HepG2 (cell line): Measurements from ENCODE around the gene FUT8. TPM values are rescaled to one million over a fixed set of nuclear protein-coding genes. Genes with fewer than 3 reads are reported as not detected.

Source experiments
- ATAC-seq: fragments of 200-7000 bp; cut with Tn5 transposase; 3 replicates; pipeline ENCODE4 v1.9.1; 2020; ENCODE audit warnings: mild to moderate bottlenecking, moderate library complexity
- Bru-seq: library from RNA; stranded (reverse); fragments of 400-500 nt; gene quantifications from one replicate; lab custom pipeline; 2021; lab: Mats Ljungman, UMichigan
- BruChase-seq, 2 experiments: library from RNA; stranded (reverse); fragments of 400-500 nt; gene quantifications; one replicate each; lab custom pipeline; 2021; lab: Mats Ljungman, UMichigan
- BruUV-seq: library from RNA; stranded (reverse); fragments of 400-500 nt; replicated peaks from 2 replicates; lab custom pipeline; 2021; lab: Mats Ljungman, UMichigan
- CTCF ChIA-PET: fragments of 300-600 bp; formaldehyde crosslinking; extraction: SDS; loops from one replicate; lab custom pipeline; 2021; ENCODE audit warnings: low total read pairs, inconsistent platforms, low intra/inter-chr PET ratio; lab: Yijun Ruan, JAX
- POLR2A ChIA-PET: fragments of 350-600 bp; sonication (Branson Sonifier 250); formaldehyde crosslinking; loops from one replicate; lab custom pipeline; 2020; ENCODE audit warnings: antibody characterized with exemption, inconsistent platforms; lab: Yijun Ruan, JAX
- DNase-seq: peaks from one replicate; pipeline ENCODE4 v3.0.0-alpha.2; 2015; ENCODE audit warnings: low spot score
- FAIRE-seq: peaks from 3 replicates; lab custom pipeline; 2011; peaks lifted over from hg19 to GRCh38; lab: Jason Lieb, UNC
- H2AFZ ChIP-seq: one replicate; pipeline ENCODE4 v1.6.1; 2011; ENCODE audit warnings: low read length, inconsistent platforms
- H3K27ac ChIP-seq: fragments of 300-600 bp; 3 replicates; pipeline ENCODE4 v1.8.0; 2011; ENCODE audit warnings: mixed run types, mild to moderate bottlenecking, mixed read lengths, low read length, inconsistent platforms; ENCODE audit not compliant: insufficient read depth; ENCODE audit errors: extremely low read length
- H3K27me3 ChIP-seq, 2 experiments: fragments of 200-600 bp in 1 of 2; 2 replicates in 1 of 2; 3 replicates in 1 of 2; pipeline versions ENCODE4 v1.6.0 to v1.8.0; 2011; ENCODE audit warnings: low read length in 2 of 2, mild to moderate bottlenecking in 2 of 2, moderate library complexity in 2 of 2, inconsistent platforms in 1 of 2; ENCODE audit not compliant: insufficient read depth in 2 of 2, control insufficient read depth in 1 of 2
- H3K36me3 ChIP-seq, 2 experiments: fragments of 200-600 bp in 1 of 2; replicated peaks in 1 of 2; 2 replicates in 1 of 2; 3 replicates in 1 of 2; pipeline versions ENCODE4 v1.5.1 to v1.8.0; 2011; ENCODE audit warnings: low read length in 2 of 2, inconsistent platforms in 1 of 2; ENCODE audit not compliant: insufficient read depth in 2 of 2, control insufficient read depth in 1 of 2
- H3K4me1 ChIP-seq: 2 replicates; pipeline ENCODE4 v1.5.1; 2012; ENCODE audit warnings: low read length, inconsistent platforms; ENCODE audit not compliant: insufficient read depth
- H3K4me2 ChIP-seq: 2 replicates; pipeline ENCODE4 v1.6.0; 2011; ENCODE audit warnings: low read depth, low read length, inconsistent platforms
- H3K4me3 ChIP-seq, 3 experiments: fragments of 200-600 bp in 1 of 3; sonication (generic), shearing (Covaris generic) in 1 of 3; replicated peaks in 1 of 3; 2 replicates each; pipeline ENCODE4 v1.5.1; 2011 to 2016; ENCODE audit warnings: low read length in 3 of 3, inconsistent platforms in 2 of 3, low read depth in 2 of 3, mild to moderate bottlenecking in 2 of 3, control low read depth in 1 of 3, mixed read lengths in 1 of 3; ENCODE audit not compliant: insufficient read depth in 1 of 3
- H3K79me2 ChIP-seq: one replicate; pipeline ENCODE4 v1.6.1; 2011; ENCODE audit warnings: low read length, inconsistent platforms; ENCODE audit not compliant: insufficient read depth
- H3K9ac ChIP-seq: 2 replicates; pipeline ENCODE4 v1.6.0; 2011; ENCODE audit warnings: mild to moderate bottlenecking, low read depth, low read length, inconsistent platforms; ENCODE audit not compliant: insufficient read depth
- H3K9me3 ChIP-seq: 2 replicates; pipeline ENCODE4 v1.5.1; 2012; ENCODE audit warnings: mild to moderate bottlenecking, low read length
- H4K20me1 ChIP-seq: 2 replicates; pipeline ENCODE4 v1.6.0; 2011; ENCODE audit warnings: inconsistent platforms, mild to moderate bottlenecking, low read length, moderate library complexity; ENCODE audit not compliant: insufficient read depth
- ASH2L ChIP-seq: fragments of 300-600, 200-600 bp; sonication (generic); IDR thresholded peaks from 2 replicates; pipeline ENCODE4 v1.7.0; 2017; ENCODE audit warnings: low read depth, mild to moderate bottlenecking, moderate library complexity, mixed read lengths, low read length; ENCODE audit not compliant: insufficient read length
- GTF3A ChIP-seq: sonication (generic); formaldehyde crosslinking; conservative IDR thresholded peaks from 2 replicates; pipeline ENCODE4 v1.4.0; 2020; ENCODE audit warnings: mild to moderate bottlenecking, missing genetic modification reagents
- JUND ChIP-seq: sonication (generic); formaldehyde crosslinking; IDR thresholded peaks from 2 replicates; pipeline ENCODE4 v1.8.0; 2022; ENCODE audit warnings: mild to moderate bottlenecking, missing genetic modification reagents
- NR2C2 ChIP-seq: sonication (generic); formaldehyde crosslinking; IDR thresholded peaks from 2 replicates; pipeline ENCODE4 v1.4.0; 2020; ENCODE audit warnings: missing genetic modification reagents, mild to moderate bottlenecking, moderate library complexity, borderline replicate concordance
- PLRG1 ChIP-seq: fragments of 450-650 bp; conservative IDR thresholded peaks from 2 replicates; pipeline ENCODE4 v1.6.1; 2016
- SOX6 ChIP-seq, 2 experiments: fragments of 450-650 bp in 1 of 2; sonication (generic) in 1 of 2; formaldehyde crosslinking in 1 of 2; IDR thresholded peaks; 2 replicates each; pipeline versions ENCODE4 v1.4.0 to v1.6.1; 2017 to 2020; ENCODE audit warnings: antibody characterized with exemption in 1 of 2, mild to moderate bottlenecking in 1 of 2, missing genetic modification reagents in 1 of 2
- ZBTB3 ChIP-seq: sonication (generic); formaldehyde crosslinking; IDR thresholded peaks from 2 replicates; pipeline ENCODE4 v1.4.0; 2020; ENCODE audit warnings: low read depth, mild to moderate bottlenecking, moderate library complexity, missing genetic modification reagents, borderline replicate concordance
- ZNF281 ChIP-seq: sonication (generic); formaldehyde crosslinking; IDR thresholded peaks from 2 replicates; pipeline ENCODE4 v1.4.0; 2020; ENCODE audit warnings: missing genetic modification reagents, borderline replicate concordance
- ZNF546 ChIP-seq: sonication (generic); formaldehyde crosslinking; conservative IDR thresholded peaks from 2 replicates; pipeline ENCODE4 v1.8.1; 2023; ENCODE audit warnings: mild to moderate bottlenecking, missing genetic modification reagents
- ZNF678 ChIP-seq: sonication (generic); formaldehyde crosslinking; IDR thresholded peaks from 2 replicates; pipeline ENCODE4 v1.4.0; 2020; ENCODE audit warnings: mild to moderate bottlenecking, missing genetic modification reagents
- WGBS: methylation state at CpG from one replicate; pipeline ENCODE4 v1.1.6; 2017; ENCODE audit warnings: low lambda C conversion rate; 5-methylcytosine and 5-hydroxymethylcytosine counted together
- in situ Hi-C: cut with HindIII; loops from 2 replicates; pipeline ENCODE4 v1.10.0; 2017; ENCODE audit warnings: low pct_unique_long_range_greater_than_20kb; ENCODE audit not compliant: extremely low pct_ligation_motif_present
- intact Hi-C: fragments of 100-400 bp; cut with micrococcal nuclease; formaldehyde crosslinking; loops from one replicate; pipeline ENCODE4 v1.10.0; 2022; ENCODE audit not compliant: unreplicated experiment
- long read RNA-seq, 2 experiments: library from RNA in 1 of 2; library from polyadenylated mRNA in 1 of 2; stranded (forward) in 1 of 2; unstranded in 1 of 2; transcript quantifications; one replicate each; pipeline ENCODE4 v2.0.0, GENCODE V29; 2019 to 2022
- polyA minus RNA-seq, 3 experiments: library from RNA; depleted of rRNA, polyadenylated mRNA; stranded (reverse); fragments of >200 nt; gene quantifications; 2 replicates each; pipeline ENCODE4 v1.2.3, GENCODE V29; 2011; ENCODE audit warnings: low replicate concordance in 1 of 3
- polyA plus RNA-seq, 8 experiments: library from polyadenylated mRNA; depleted of rRNA in 3 of 8; stranded (reverse) in 7 of 8; unstranded in 1 of 8; fragments of >200 nt; fragmentation: Illumina TruSeq in 4 of 8; extraction: Trizol in 4 of 8; gene quantifications; 2 replicates each; pipeline versions ENCODE4 v1.2.1 to v1.2.3, GENCODE V29; 2011 to 2016; ENCODE audit warnings: low read depth in 4 of 8, missing spikeins in 1 of 8, mixed read lengths in 1 of 8; ENCODE audit not compliant: insufficient read depth in 1 of 8
- total RNA-seq, 5 experiments: library from RNA; depleted of rRNA; stranded (reverse); fragments of >200 nt; fragmentation: Illumina TruSeq; extraction: Trizol; gene quantifications; 2 replicates each; pipeline ENCODE4 v1.2.3, GENCODE V29; 2016; ENCODE audit warnings: low read depth in 1 of 5
- TF ChIP-seq, protein P1 (sequence below): sonication (generic); formaldehyde crosslinking; IDR thresholded peaks from 2 replicates; pipeline ENCODE4 v1.5.0; 2020; ENCODE audit warnings: mild to moderate bottlenecking, missing genetic modification reagents

Gene FUT8
- total RNA-seq (2016; rRNA removed; fragmentation: Illumina TruSeq; extraction: Trizol) (14.9 and 17.5 TPM in 2 replicates), polyA plus RNA-seq (2011; rRNA removed) (7.3 and 9.3 TPM in 2 replicates), polyA minus RNA-seq (2011; rRNA and poly(A)+ RNA removed; ENCODE audit: low replicate concordance) (10.7 and 14.3 TPM in 2 replicates), Bru-seq, nascent RNA (percentile 61 among the genes with signal in this experiment), BruChase-seq, experiment 1, labeled RNA remaining after a 6-hour chase (percentile 51 among the genes with signal in this experiment), BruChase-seq, experiment 2, labeled RNA remaining after a 2-hour chase (percentile 55 among the genes with signal in this experiment)
- total RNA-seq (2016; cell fraction: cytosol; rRNA removed; fragmentation: Illumina TruSeq; extraction: Trizol; ENCODE audit: low read depth) = 27.3 and 31.5 TPM in 2 replicates
- total RNA-seq (2016; cell fraction: insoluble cytoplasmic fraction; rRNA removed; fragmentation: Illumina TruSeq; extraction: Trizol) = 16.8 and 18.2 TPM in 2 replicates
- total RNA-seq (2016; cell fraction: membrane; rRNA removed; fragmentation: Illumina TruSeq; extraction: Trizol) = 16.1 and 17.6 TPM in 2 replicates
- total RNA-seq (2016; cell fraction: nucleus; rRNA removed; fragmentation: Illumina TruSeq; extraction: Trizol) = 20.6 and 24.1 TPM in 2 replicates
- 6.1 and 8.1 TPM in 2 replicates for polyA plus RNA-seq (2011; cell fraction: cytosol; rRNA removed)
- 2.8 and 3.7 TPM in 2 replicates for polyA plus RNA-seq (2011; cell fraction: nucleus; rRNA removed)
- polyA plus RNA-seq (2012) = 5.4 and 7.4 TPM in 2 replicates
- polyA plus RNA-seq (2016; cell fraction: cytosol; fragmentation: Illumina TruSeq; extraction: Trizol; ENCODE audit: low read depth) = 1.4 and 1.9 TPM in 2 replicates
- polyA plus RNA-seq (2016; cell fraction: insoluble cytoplasmic fraction; fragmentation: Illumina TruSeq; extraction: Trizol; ENCODE audit: low read depth) = 11.2 and 11.7 TPM in 2 replicates
- polyA plus RNA-seq (2016; cell fraction: membrane; fragmentation: Illumina TruSeq; extraction: Trizol; ENCODE audit: low read depth) = 5.5 and 6.3 TPM in 2 replicates
- polyA plus RNA-seq (2016; cell fraction: nucleus; fragmentation: Illumina TruSeq; extraction: Trizol; ENCODE audit: insufficient read depth, low read depth) = 14.0 and 14.3 TPM in 2 replicates
- polyA minus RNA-seq (2011; cell fraction: cytosol; rRNA and poly(A)+ RNA removed) = 8.0 and 10.0 TPM in 2 replicates
- polyA minus RNA-seq (2011; cell fraction: nucleus; rRNA and poly(A)+ RNA removed) = 21.5 and 25.2 TPM in 2 replicates
- long read RNA-seq, experiment 1, partial matches to known transcripts = 0 of 4 reads
- long read RNA-seq, experiment 1, other reads (novel, unspliced or antisense) = 2 of 4 reads
- long read RNA-seq, experiment 2, full-length matches to known transcripts = 2 of 17 reads
- long read RNA-seq, experiment 2, partial matches to known transcripts = 4 of 17 reads
- long read RNA-seq, experiment 2, other reads (novel, unspliced or antisense) = 11 of 17 reads

DNA sequence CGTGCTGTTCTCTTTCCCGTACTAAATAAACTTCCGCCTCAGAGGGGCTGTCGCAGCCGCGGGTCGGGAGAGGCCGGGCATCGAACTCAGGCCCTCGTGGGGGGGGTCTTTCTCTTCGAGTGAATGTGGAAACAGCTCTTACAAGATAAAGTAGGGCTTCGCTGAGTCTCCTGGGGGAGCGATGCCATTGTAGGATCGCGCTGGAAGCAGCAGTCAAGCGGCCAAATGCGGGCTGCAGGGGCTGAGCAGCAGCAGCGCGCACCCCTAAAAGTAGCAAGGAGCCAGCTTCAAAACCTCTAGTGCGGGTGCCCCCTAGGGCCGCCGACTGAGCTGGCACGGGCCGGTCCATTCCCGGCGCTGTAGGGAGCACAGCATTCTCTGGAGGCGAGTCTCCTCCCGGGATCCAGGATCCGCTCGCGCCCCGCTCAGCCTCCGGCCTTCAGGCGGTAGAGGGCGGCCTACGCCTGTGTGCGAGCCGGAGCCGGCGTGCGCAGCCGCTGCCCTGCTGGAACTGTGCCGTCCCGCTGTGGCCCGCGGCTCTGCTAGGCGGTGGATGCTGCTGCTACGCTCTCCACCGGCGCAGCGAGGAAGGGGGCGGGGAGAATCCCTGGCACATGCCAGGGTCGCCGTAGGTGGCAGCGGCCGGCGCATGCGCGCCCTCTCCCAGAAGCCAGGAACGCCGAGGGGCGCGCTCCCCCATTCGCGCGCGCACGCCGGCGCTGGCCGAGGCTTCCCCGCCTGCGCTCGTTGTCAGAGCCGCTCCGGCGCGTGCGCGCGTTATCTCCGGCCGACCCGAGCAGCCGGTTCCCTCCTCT is at the start of gene FUT8:
Gene FUT8, plus strand, starts transcription at position 699 of the 815 bp plus-strand sequence. CDS start 148,834 bp downstream, outside the sequence.
- POLR2A ChIA-PET = interaction anchor here (0.6 to 2.7 kb wide), 22 partner anchors 12 to 310 kb away, joined by 3 to 26 read pairs (median 6); partner anchors contain the start of gene MAX
- Histone ChIP-seq H3K27me3 (no peaks in the 10 kb centered on the region), H3K9me3 (no peaks in the 10 kb centered on the region), H3K9ac (peak within 1 kb of the TSS; percentile 77), H4K20me1 (no peaks in the 10 kb centered on the region), H3K27ac (peak within 1 kb of the TSS; percentile 59), H3K4me2 (peak within 1 kb of the TSS; percentile 99), H3K4me1 (peaks cover 23% of the 10 kb centered on the region), H3K79me2 (peaks cover 18% of the 10 kb centered on the region), H3K36me3 (no peaks in the 10 kb centered on the region), H2AFZ (peak within 1 kb of the TSS; percentile 61), H3K4me3 (peak within 1 kb of the TSS; percentile 86 to 94 (median 93))
- peak; percentile 81 for DNase-seq
- in situ Hi-C loops = loop anchor here (5.0 to 10.0 kb wide), 3 partner anchors 185 to 543 kb away; no protein-coding TSS in a partner anchor
- ATAC-seq = peak; percentile 92
- intact Hi-C loops = loop anchor here (2.0 to 10.0 kb wide), 3 partner anchors 185 to 663 kb away; no protein-coding TSS in a partner anchor
- no peak for FAIRE-seq
- CTCF ChIA-PET = interaction anchor here (1.3 to 2.8 kb wide), 2 partner anchors 189 to 413 kb away, joined by 3 to 10 read pairs; no protein-coding TSS in a partner anchor
- BruUV-seq = TSS peak; percentile 75
- WGBS = under 1% methylated on average over 41 of the region's 85 CpGs
- TF ChIP-seq SOX6 (IDR thresholded peaks at IDR 0.05) (no peak), SOX6 (CRISPR knock-in tag; IDR thresholded peaks at IDR 0.05) (peak; percentile 26; the same call in 1 of the 2 replicates), ASH2L (peak; percentile 41), ZBTB3 (CRISPR knock-in tag) (no peak), PLRG1 (no peak), GTF3A (no peak), ZNF678 (CRISPR knock-in tag) (no peak), JUND (CRISPR knock-in tag) (no peak), NR2C2 (CRISPR knock-in tag) (no peak; the same call in 1 of the 2 replicates), ZNF546 (peak; percentile 42; the same call in 1 of the 2 replicates), ZNF281 (peak; percentile 73; the same call in 1 of the 2 replicates)
- TF ChIP-seq, protein P1, sequence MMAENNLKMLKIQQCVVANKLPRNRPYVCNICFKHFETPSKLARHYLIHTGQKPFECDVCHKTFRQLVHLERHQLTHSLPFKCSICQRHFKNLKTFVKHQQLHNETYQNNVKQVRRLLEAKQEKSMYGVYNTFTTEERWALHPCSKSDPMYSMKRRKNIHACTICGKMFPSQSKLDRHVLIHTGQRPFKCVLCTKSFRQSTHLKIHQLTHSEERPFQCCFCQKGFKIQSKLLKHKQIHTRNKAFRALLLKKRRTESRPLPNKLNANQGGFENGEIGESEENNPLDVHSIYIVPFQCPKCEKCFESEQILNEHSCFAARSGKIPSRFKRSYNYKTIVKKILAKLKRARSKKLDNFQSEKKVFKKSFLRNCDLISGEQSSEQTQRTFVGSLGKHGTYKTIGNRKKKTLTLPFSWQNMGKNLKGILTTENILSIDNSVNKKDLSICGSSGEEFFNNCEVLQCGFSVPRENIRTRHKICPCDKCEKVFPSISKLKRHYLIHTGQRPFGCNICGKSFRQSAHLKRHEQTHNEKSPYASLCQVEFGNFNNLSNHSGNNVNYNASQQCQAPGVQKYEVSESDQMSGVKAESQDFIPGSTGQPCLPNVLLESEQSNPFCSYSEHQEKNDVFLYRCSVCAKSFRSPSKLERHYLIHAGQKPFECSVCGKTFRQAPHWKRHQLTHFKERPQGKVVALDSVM = peak; percentile 45; the same call in 1 of the 2 replicates
